C4-2B (cell line): Measurements from ENCODE around the gene PIP4K2B.

Experiments used
- CTCF ChIP-seq: fragments of 450-650 bp; conservative IDR thresholded peaks from 2 replicates; pipeline ENCODE4 v1.5.1; 2017; ENCODE audit warnings: mild to moderate bottlenecking
- ZFX ChIP-seq: fragments of 450-650 bp; IDR thresholded peaks from 2 replicates; pipeline ENCODE4 v1.6.1; 2017

- TF ChIP-seq CTCF = no peak; the same call in 1 of the 2 replicates
- peak; percentile 65; the same call in 1 of the 2 replicates for TF ChIP-seq ZFX
Observed at GRCh38 chr17:38749223-38750043, 49.9 kb downstream of the PIP4K2B start.
